Pancreas (tissue), 10 donors: ENCODE results near the gene SPATA31C2. TPM values are rescaled to one million over a fixed set of nuclear protein-coding genes. Genes with fewer than 3 reads are reported as not detected.
"Not testable (repeated sequence)": the region's sequence is repeated elsewhere in the genome, so short reads cannot be mapped to it uniquely, and the experiment has no call there.

Experiments
- ATAC-seq, 4 donors: fragments of 200-7000 bp; cut with Tn5 transposase; one replicate each; pipeline versions ENCODE4 v1.8.0 to v1.9.1; 2020; ENCODE audit warnings: mild to moderate bottlenecking in 4 of 4, moderate library complexity in 4 of 4
- DNase-seq, 6 donors: peaks; one replicate each; pipeline ENCODE4 v3.0.0-alpha.2; 2020
- FAIRE-seq: peaks from 2 replicates; lab custom pipeline; 2012; peaks lifted over from hg19 to GRCh38; lab: Jason Lieb, UNC
- H3K27ac ChIP-seq, 4 donors: fragments of 200-600 bp; sonication (generic); 1 replicate in 3 of 4; 2 replicates in 1 of 4; pipeline versions ENCODE4 v1.5.0 to v1.8.0; 2020
- H3K27me3 ChIP-seq, 4 donors: fragments of 200-600 bp; one replicate each; pipeline ENCODE4 v1.8.0; 2021
- H3K36me3 ChIP-seq, 3 donors: fragments of 200-600 bp; sonication (generic) in 1 of 3; one replicate each; pipeline versions ENCODE4 v1.5.0 to v1.8.0; 2020 to 2021
- H3K4me1 ChIP-seq, 3 donors: fragments of 200-600 bp; one replicate each; pipeline ENCODE4 v1.8.0; 2021
- H3K4me3 ChIP-seq, 4 donors: fragments of 200-600 bp; sonication (generic) in 2 of 4; one replicate each; pipeline versions ENCODE4 v1.5.0 to v1.8.0; 2020 to 2021
- H3K9me3 ChIP-seq, 4 donors: fragments of 200-600 bp; one replicate each; pipeline ENCODE4 v1.8.0; 2021
- CTCF ChIP-seq, 4 donors: fragments of 200-600 bp; sonication (generic) in 3 of 4; IDR thresholded peaks; one replicate each; pipeline versions ENCODE4 v1.5.0 to v1.8.0; 2021; ENCODE audit warnings: antibody characterized with exemption in 4 of 4
- WGBS, 2 donors: extraction: QIAGEN DNeasy Blood & Tissue Kit; methylation state at CpG; one replicate each; pipeline ENCODE4 v1.1.7; 2013; 5-methylcytosine and 5-hydroxymethylcytosine counted together
- intact Hi-C, 3 donors: fragments of 100-400 bp; cut with DNase I; formaldehyde crosslinking; loops; one replicate each; pipeline versions ENCODE4 v1.11.1 to v1.14.2; 2022
- polyA plus RNA-seq, 2 donors: library from polyadenylated mRNA; stranded (reverse); fragments of 200-250 nt; gene quantifications; one replicate each; pipeline ENCODE4 v1.2.3, GENCODE V29; 2013
- total RNA-seq, 6 donors: library from RNA; stranded (reverse); fragmentation: NEBNext Ultra II Directional in 4 of 6; extraction: Animal tissue kit (Norgen Biotek cat#: 25700) in 4 of 6; gene quantifications; one replicate each; pipeline versions ENCODE4 v1.2.1 to v1.2.4, GENCODE V29; 2021 to 2023
- donor health status: healthy with polysubstance abuse.
- donor health status: DM: no; HTN: no; CAD: no; lungs with moderate emphysema.
- donor health status: DM: no; HTN: no; CAD: no.
- donor health status: control.
- donor health status: control.
- donor health status: Bipolar disorder and iron deficiency.
- donor health status: DM: yes; HTN: yes; CAD: no.
- donor health status: DM: no; HTN: no; CAD: no.
- donor health status: DM: no; HTN: no; CAD: no.
- donor health status: DM: yes; HTN: yes; CAD: no.

Gene SPATA31C2
- total RNA-seq (not detected), polyA plus RNA-seq (not detected)

- ATAC-seq, H3K4me3 ChIP-seq, DNase-seq, FAIRE-seq, H3K9me3 ChIP-seq, H3K36me3 ChIP-seq, H3K27ac ChIP-seq, intact Hi-C loops, H3K27me3 ChIP-seq, H3K4me1 ChIP-seq: not testable (repeated sequence)
- WGBS, 2 donors = 50 to 86% methylated on average over 1 of the region's 8 CpGs
Observed at GRCh38 chr9:88138375-88138774, at the start of gene SPATA31C2. TSS of gene SPATA31C2 (minus strand) at chr9:88138475. CDS start at chr9:88138446, 29 bp downstream.

- no peak for ATAC-seq
- no peak for FAIRE-seq
Observed at GRCh38 chr9:88187631-88188030, 49.4 kb upstream of the SPATA31C2 start.

GRCh38 chr9:88186495-88187110, 48.3 kb upstream of the SPATA31C2 start:
- no peak for TF ChIP-seq CTCF (IDR thresholded peaks at IDR 0.05)
- H3K36me3 ChIP-seq = no peaks in the 10 kb centered on the region
- H3K4me1 ChIP-seq = no peaks in the 10 kb centered on the region
- DNase-seq (no peak), ATAC-seq (no peak), FAIRE-seq (no peak)
- WGBS, 2 donors = 89 to 99% methylated on average over 3 of the region's 3 CpGs
- no peaks in the 10 kb centered on the region for H3K27me3 ChIP-seq
- H3K9me3 ChIP-seq = no peaks in the 10 kb centered on the region
- no peak overlapping the region for H3K4me3 ChIP-seq
- intact Hi-C loops = no loop called here
- H3K27ac ChIP-seq = no peak overlapping the region

More at GRCh38 chr9:88187631-88188030, 49.4 kb upstream of the SPATA31C2 start:
- no peak overlapping the region for H3K27ac ChIP-seq
- intact Hi-C loops = no loop called here
- H3K4me3 ChIP-seq = no peak overlapping the region
- H3K9me3 ChIP-seq = no peaks in the 10 kb centered on the region
- DNase-seq = no peak
- no peaks in the 10 kb centered on the region for H3K27me3 ChIP-seq
- H3K36me3 ChIP-seq = no peaks in the 10 kb centered on the region
- no peaks in the 10 kb centered on the region for H3K4me1 ChIP-seq
- no peak for TF ChIP-seq CTCF (IDR thresholded peaks at IDR 0.05)
- WGBS, 2 donors = 60 to 67% methylated on average over 2 of the region's 2 CpGs

- no peak overlapping the region for H3K27ac ChIP-seq
- ATAC-seq (no peak), FAIRE-seq (no peak), DNase-seq (no peak)
- no peaks in the 10 kb centered on the region for H3K27me3 ChIP-seq
- no peaks in the 10 kb centered on the region for H3K4me1 ChIP-seq
- no peaks in the 10 kb centered on the region for H3K36me3 ChIP-seq
- H3K9me3 ChIP-seq = no peaks in the 10 kb centered on the region
- intact Hi-C loops = no loop called here
- no peak for TF ChIP-seq CTCF (IDR thresholded peaks at IDR 0.05)
- WGBS, 2 donors = 58% methylated on average over 2 of the region's 2 CpGs
- H3K4me3 ChIP-seq = no peak overlapping the region
Observed at GRCh38 chr9:88184976-88185375, 46.7 kb upstream of the SPATA31C2 start.

- ATAC-seq (peak in 1 of 4 donors; percentile 26), DNase-seq (no peak), FAIRE-seq (no peak)
- 63 to 66% methylated on average over 5 of the region's 5 CpGs for WGBS, 2 donors
- no peak for TF ChIP-seq CTCF (IDR thresholded peaks at IDR 0.05)
- intact Hi-C loops = no loop called here
- H3K27me3 ChIP-seq = no peaks in the 10 kb centered on the region
- no peaks in the 10 kb centered on the region for H3K9me3 ChIP-seq
- no peaks in the 10 kb centered on the region for H3K36me3 ChIP-seq
- H3K27ac ChIP-seq = no peak overlapping the region
- no peaks in the 10 kb centered on the region for H3K4me1 ChIP-seq
- H3K4me3 ChIP-seq = no peak overlapping the region
Observed at GRCh38 chr9:88183798-88184495, 45.7 kb upstream of the SPATA31C2 start.
